CD4-positive, alpha-beta T cell (primary cell): Measurements from ENCODE around the gene SP1. TPM values are rescaled to one million over a fixed set of nuclear protein-coding genes. Genes with fewer than 3 reads are reported as not detected.
A peak's percentile ranks its signal among the peaks of the same experiment; 100 is the strongest.
"Not testable (repeated sequence)": the region's sequence is repeated elsewhere in the genome, so short reads cannot be mapped to it uniquely, and the experiment has no call there.

Experiments used
- ATAC-seq: fragments of 200-7000 bp; cut with Tn5 transposase; one replicate; pipeline ENCODE4 v1.10.0; 2022; ENCODE audit warnings: mild to moderate bottlenecking; ENCODE audit not compliant: poor library complexity
- CTCF ChIA-PET: fragments of 350-600 bp; sonication (Branson Sonifier 250); formaldehyde crosslinking; loops from one replicate; lab custom pipeline; 2021; ENCODE audit warnings: antibody characterized with exemption, inconsistent platforms; lab: Charles Lee
- POLR2A ChIA-PET: fragments of 350-600 bp; sonication (Branson Sonifier 250); formaldehyde crosslinking; loops from one replicate; lab custom pipeline; 2021; ENCODE audit warnings: antibody characterized with exemption, inconsistent platforms; lab: Charles Lee
- DNase-seq, 14 experiments: peaks; one replicate each; pipeline ENCODE4 v3.0.0-alpha.2; 2013 to 2020; ENCODE audit warnings: mixed read lengths in 2 of 14
- H3K27ac ChIP-seq, 2 donors: one replicate each; pipeline versions ENCODE4 v1.5.1 to v1.7.0; 2013; ENCODE audit warnings: low read length in 2 of 2, low read depth in 1 of 2, mild to moderate bottlenecking in 1 of 2
- H3K27me3 ChIP-seq, 2 experiments: 1 replicate in 1 of 2; 2 replicates in 1 of 2; pipeline versions ENCODE4 v1.6.1 to v1.7.0; 2013; ENCODE audit warnings: low read length in 2 of 2, control low read depth in 1 of 2, mild to moderate bottlenecking in 1 of 2, moderate library complexity in 1 of 2; ENCODE audit not compliant: insufficient read depth in 2 of 2, control insufficient read depth in 1 of 2
- H3K36me3 ChIP-seq: one replicate; pipeline ENCODE4 v1.6.1; 2013; ENCODE audit warnings: low read length, control low read depth; ENCODE audit not compliant: insufficient read depth
- H3K4me1 ChIP-seq: one replicate; pipeline ENCODE4 v1.6.1; 2013; ENCODE audit warnings: low read length, control low read depth; ENCODE audit not compliant: insufficient read depth
- H3K4me3 ChIP-seq: one replicate; pipeline ENCODE4 v1.5.1; 2013; ENCODE audit warnings: mild to moderate bottlenecking, low read length, moderate library complexity
- H3K9me3 ChIP-seq, 2 experiments: 1 replicate in 1 of 2; 2 replicates in 1 of 2; pipeline versions ENCODE4 v1.6.1 to v1.7.0; 2013; ENCODE audit warnings: low read length in 2 of 2, mild to moderate bottlenecking in 2 of 2, control low read depth in 1 of 2, moderate library complexity in 1 of 2; ENCODE audit not compliant: control insufficient read depth in 1 of 2, insufficient read depth in 1 of 2
- H3K27ac Mint-ChIP-seq: one replicate; pipeline ENCODE4 v1.8.0; 2020; ENCODE audit warnings: mixed read lengths
- H3K27me3 Mint-ChIP-seq: one replicate; pipeline ENCODE4 v1.8.0; 2021; ENCODE audit warnings: mixed read lengths
- H3K36me3 Mint-ChIP-seq: one replicate; pipeline ENCODE4 v1.8.0; 2021; ENCODE audit warnings: low read depth, mixed read lengths
- H3K4me1 Mint-ChIP-seq: one replicate; pipeline ENCODE4 v1.8.0; 2021; ENCODE audit warnings: low read depth, mixed read lengths
- H3K4me3 Mint-ChIP-seq: one replicate; pipeline ENCODE4 v1.8.0; 2020; ENCODE audit warnings: mild to moderate bottlenecking, mixed read lengths
- H3K9me3 Mint-ChIP-seq: one replicate; pipeline ENCODE4 v1.8.0; 2020; ENCODE audit warnings: mixed read lengths
- CTCF ChIP-seq: fragments of 200-600 bp; IDR thresholded peaks from one replicate; pipeline ENCODE4 v1.8.0; 2022; ENCODE audit warnings: antibody characterized with exemption, mild to moderate bottlenecking
- intact Hi-C, 2 experiments: fragments of 100-400 bp; cut with DNase I in 1 of 2; cut with micrococcal nuclease in 1 of 2; formaldehyde crosslinking; loops; one replicate each; pipeline versions ENCODE4 v1.15.1 to v1.9.0; 2023 to 2025; cut with DNase I, micrococcal nuclease
- total RNA-seq, 174 experiments: library from RNA in 2 of 174; stranded (reverse) in 2 of 174; gene quantifications; one replicate each; pipeline ENCODE4 v1.2.3 and lab custom pipeline; 2021 to 2026

The SP1 gene
- total RNA-seq, 2 experiments from 2014 or later = 42.3 to 43.3 TPM

GRCh38 chr12:53381731-53382630 is 2.0 kb downstream of the SP1 start:
- intact Hi-C loops = loop anchor here (1.0 to 5.0 kb wide), 5 partner anchors 29 to 121 kb away; partner anchors contain the start of genes AMHR2 (in 1 of the 2) and PRR13 (in 1 of the 2)
- Mint-ChIP-seq H3K4me3 (peak overlapping the region; percentile 92), H3K27ac (peak overlapping the region; percentile 67), H3K9me3 (no peaks in the 10 kb centered on the region), H3K36me3 (peaks cover 52% of the 10 kb centered on the region), H3K4me1 (peaks cover 43% of the 10 kb centered on the region), H3K27me3 (no peaks in the 10 kb centered on the region)
- Histone ChIP-seq H3K9me3 (no peaks in the 10 kb centered on the region), H3K4me3 (peak overlapping the region; percentile 53), H3K27me3 (no peaks in the 10 kb centered on the region), H3K36me3 (peaks cover 42% of the 10 kb centered on the region), H3K4me1 (peaks cover 74% of the 10 kb centered on the region), H3K27ac (peak overlapping the region; percentile 14 to 44)
- TF ChIP-seq CTCF = peak; percentile 24
- ChIA-PET CTCF (interaction anchor here (0.8 to 4.3 kb wide), 8 partner anchors 9 to 127 kb away, joined by 3 to 30 read pairs (median 5); partner anchors contain the start of gene AAAS), POLR2A (interaction anchor here (1.0 kb wide), 3 partner anchors 29 to 82 kb away, joined by 4 to 6 read pairs (median 5); partner anchors contain the start of gene MYG1)
- DNase-seq (peak in 11 of 14 experiments; percentile 9 to 82 (median 24)), ATAC-seq (no peak)

GRCh38 chr12:53383258-53383657 is 3.3 kb downstream of the SP1 start:
- peak overlapping the region; percentile 13 for H3K27ac Mint-ChIP-seq
- H3K36me3 Mint-ChIP-seq = peaks cover 62% of the 10 kb centered on the region
- H3K27me3 Mint-ChIP-seq = no peaks in the 10 kb centered on the region

GRCh38 chr12:53386381-53386780 is 6.4 kb downstream of the SP1 start:
- H3K27me3 ChIP-seq, DNase-seq, H3K4me3 ChIP-seq, H3K27me3 Mint-ChIP-seq, intact Hi-C loops, H3K9me3 ChIP-seq, H3K9me3 Mint-ChIP-seq, ATAC-seq, H3K27ac ChIP-seq, POLR2A ChIA-PET: not testable (repeated sequence)
- peak overlapping the region; percentile 78 for H3K4me3 Mint-ChIP-seq
- Histone ChIP-seq H3K4me1 (peaks cover 72% of the 10 kb centered on the region), H3K36me3 (peaks cover 46% of the 10 kb centered on the region)
- peaks cover 78% of the 10 kb centered on the region for H3K4me1 Mint-ChIP-seq
- peak overlapping the region; percentile 71 for H3K27ac Mint-ChIP-seq
- CTCF ChIA-PET = interaction anchor here (1.1 to 3.2 kb wide), 4 partner anchors 34 to 90 kb away, joined by 3 to 8 read pairs (median 8); no protein-coding TSS in a partner anchor
- H3K36me3 Mint-ChIP-seq = peaks cover 80% of the 10 kb centered on the region

More at GRCh38 chr12:53383258-53383657, 3.3 kb downstream of the SP1 start:
- no peaks in the 10 kb centered on the region for H3K27me3 ChIP-seq
- TF ChIP-seq CTCF = no peak
- peaks cover 73% of the 10 kb centered on the region for H3K4me1 ChIP-seq
- intact Hi-C loops = loop anchor here in 1 of 2 experiments (2.0 to 5.0 kb wide), 4 partner anchors 30 to 120 kb away; partner anchors contain the start of genes AMHR2 and PRR13
- H3K4me3 ChIP-seq = peak overlapping the region; percentile 14
- Mint-ChIP-seq H3K4me1 (peaks cover 54% of the 10 kb centered on the region), H3K9me3 (no peaks in the 10 kb centered on the region), H3K4me3 (peak overlapping the region; percentile 92)
- DNase-seq (no peak), ATAC-seq (no peak)
- H3K9me3 ChIP-seq = no peaks in the 10 kb centered on the region
- POLR2A ChIA-PET = no interaction called here
- H3K36me3 ChIP-seq = peaks cover 42% of the 10 kb centered on the region
- CTCF ChIA-PET = interaction anchor here (1.0 to 3.5 kb wide), 3 partner anchors 31 to 125 kb away, joined by 3 to 27 read pairs (median 8); partner anchors contain the start of gene AAAS
- H3K27ac ChIP-seq = no peak overlapping the region
